K562 (cell line): ENCODE data around the gene CUX1. TPM values are rescaled to one million over a fixed set of nuclear protein-coding genes. Genes with fewer than 3 reads are reported as not detected.

ENCODE experiments used
- ATAC-seq: fragments of 200-7000 bp; cut with Tn5 transposase; 3 replicates; pipeline ENCODE4 v1.9.1; 2020; ENCODE audit warnings: moderate library complexity
- BruUV-seq: library from RNA; stranded (reverse); fragments of 400-500 nt; replicated peaks from 2 replicates; lab custom pipeline; 2021; lab: Mats Ljungman, UMichigan
- CTCF ChIA-PET: fragments of 300-600 bp; formaldehyde crosslinking; extraction: SDS; loops from one replicate; lab custom pipeline; 2021; ENCODE audit warnings: low intra/inter-chr PET ratio; lab: Yijun Ruan, JAX
- POLR2A ChIA-PET: fragments of 300-600, 350-650 bp; sonication (Branson Sonifier 250); formaldehyde crosslinking; extraction: SDS; loops from one replicate; lab custom pipeline; 2021; ENCODE audit warnings: antibody characterized with exemption, inconsistent platforms; lab: Yijun Ruan, JAX
- DNase-seq, 4 experiments: peaks; one replicate each; pipeline versions ENCODE4 v3.0.0 to v3.0.0-alpha.2; 2011 to 2018; ENCODE audit warnings: low spot score in 3 of 4, mixed read lengths in 3 of 4; ENCODE audit errors: extremely low read depth in 1 of 4
- FAIRE-seq: peaks from 2 replicates; lab custom pipeline; 2011; peaks lifted over from hg19 to GRCh38; lab: Jason Lieb, UNC
- H2AFZ ChIP-seq: 2 replicates; pipeline ENCODE4 v1.6.0; 2011; ENCODE audit warnings: low read depth, low read length, control low read depth, inconsistent platforms
- H3K27ac ChIP-seq: fragments of 200-600 bp; 3 replicates; pipeline ENCODE4 v1.8.0; 2011; ENCODE audit warnings: low read depth, mild to moderate bottlenecking, control low read depth, inconsistent platforms, low read length, moderate library complexity, mixed read lengths; ENCODE audit errors: extremely low read depth
- H3K27me3 ChIP-seq, 2 experiments: fragments of 300-600 bp in 1 of 2; 2 replicates in 1 of 2; 3 replicates in 1 of 2; pipeline versions ENCODE4 v1.6.0 to v1.8.0; 2011; ENCODE audit warnings: inconsistent platforms in 2 of 2, low read length in 2 of 2, mild to moderate bottlenecking in 1 of 2, mixed read lengths in 1 of 2, moderate library complexity in 1 of 2; ENCODE audit not compliant: control insufficient read depth in 2 of 2, insufficient read depth in 2 of 2
- H3K36me3 ChIP-seq: fragments of 300-600 bp; 3 replicates; pipeline ENCODE4 v1.8.0; 2011; ENCODE audit warnings: mild to moderate bottlenecking, low read length, inconsistent platforms; ENCODE audit not compliant: control insufficient read depth, insufficient read depth
- H3K4me1 ChIP-seq, 2 experiments: fragments of 200-600 bp in 1 of 2; replicated peaks in 1 of 2; 2 replicates in 1 of 2; 3 replicates in 1 of 2; pipeline versions ENCODE4 v1.5.1 to v1.8.0; 2011; ENCODE audit warnings: inconsistent platforms in 2 of 2, low read length in 2 of 2, mild to moderate bottlenecking in 1 of 2, mixed read lengths in 1 of 2, moderate library complexity in 1 of 2; ENCODE audit not compliant: control insufficient read depth in 2 of 2, insufficient read depth in 2 of 2
- H3K4me2 ChIP-seq: 2 replicates; pipeline ENCODE4 v1.6.1; 2011; ENCODE audit warnings: low read length, control low read depth, inconsistent platforms, mixed read lengths; ENCODE audit not compliant: insufficient read depth
- H3K4me3 ChIP-seq: fragments of 200-600 bp; sonication (generic), shearing (Covaris generic); 2 replicates; pipeline ENCODE4 v1.5.1; 2016; ENCODE audit warnings: control low read depth, inconsistent platforms
- H3K79me2 ChIP-seq: fragments of 200-600 bp; 3 replicates; pipeline ENCODE4 v1.8.0; 2011; ENCODE audit warnings: low read length, inconsistent platforms; ENCODE audit not compliant: control insufficient read depth, insufficient read depth
- H3K9ac ChIP-seq, 2 experiments: 2 replicates each; pipeline versions ENCODE4 v1.6.0 to v1.6.1; 2011; ENCODE audit warnings: low read depth in 2 of 2, low read length in 2 of 2, control low read depth in 1 of 2, inconsistent platforms in 1 of 2, mild to moderate bottlenecking in 1 of 2, mixed read lengths in 1 of 2; ENCODE audit not compliant: insufficient read depth in 1 of 2
- H3K9me1 ChIP-seq: one replicate; pipeline ENCODE4 v1.6.0; 2011; ENCODE audit warnings: inconsistent platforms, mild to moderate bottlenecking, low read length, moderate library complexity; ENCODE audit not compliant: control insufficient read depth, insufficient read depth
- H3K9me3 ChIP-seq: replicated peaks from 2 replicates; pipeline ENCODE4 v1.5.1; 2011; ENCODE audit warnings: low read depth, low read length, inconsistent platforms; ENCODE audit not compliant: control insufficient read depth, insufficient read depth
- H4K20me1 ChIP-seq: replicated peaks from 2 replicates; pipeline ENCODE4 v1.6.1; 2011; ENCODE audit warnings: low read length, inconsistent platforms, mixed read lengths; ENCODE audit not compliant: control insufficient read depth, insufficient read depth
- LARP7 ChIP-seq: fragments of 450-650 bp; IDR thresholded peaks from 2 replicates; pipeline ENCODE4 v1.6.1; 2016
- NKRF ChIP-seq: fragments of 450-650 bp; IDR thresholded peaks from 2 replicates; pipeline ENCODE4 v1.6.1; 2016; ENCODE audit warnings: borderline replicate concordance
- RFX5 ChIP-seq: IDR thresholded peaks from 2 replicates; pipeline ENCODE4 v1.6.1; 2011; ENCODE audit warnings: low read depth, mild to moderate bottlenecking, improper control_type of control experiment, low read length
- TRIM24 ChIP-seq, 2 experiments: fragments of 450-650 bp; IDR thresholded peaks; 2 replicates each; pipeline ENCODE4 v1.6.1; 2016
- WGBS: fragments of 100-300 bp; shearing (Covaris generic); methylation state at CpG from one replicate; pipeline ENCODE4 v1.1.6; 2016; ENCODE audit warnings: low coverage, mixed read lengths; ENCODE audit not compliant: insufficient coverage; ENCODE audit errors: missing lambda C conversion rate; 5-methylcytosine and 5-hydroxymethylcytosine counted together
- in situ Hi-C: fragments of 300-500 bp; cut with MboI; formaldehyde crosslinking; loops from 4 replicates; pipeline ENCODE4 v1.15.0; 2018; ENCODE audit warnings: inconsistent platforms, mixed read lengths
- intact Hi-C: fragments of 100-400 bp; cut with micrococcal nuclease; formaldehyde crosslinking; loops from 2 replicates; pipeline ENCODE4 v1.14.2; 2022
- polyA plus RNA-seq, 8 experiments: library from polyadenylated mRNA; depleted of rRNA in 4 of 8; stranded (reverse) in 5 of 8; unstranded in 3 of 8; fragments of >200 nt; fragmentation: Nextera tagmentation in 2 of 8; fragmentation: Illumina TruSeq in 1 of 8; extraction: Ambion mirVana in 2 of 8; extraction: Trizol in 1 of 8; gene quantifications; 2 replicates each; pipeline versions ENCODE4 v1.2.1 to v1.2.3, GENCODE V29; 2011 to 2014; ENCODE audit warnings: inconsistent platforms in 1 of 8, missing spikeins in 1 of 8
- total RNA-seq, 7 experiments: library from RNA; depleted of rRNA in 6 of 7; stranded (reverse); fragments of >200 nt in 6 of 7; fragmentation: Illumina TruSeq in 2 of 7; extraction: Trizol in 2 of 7; gene quantifications; 2 replicates each; pipeline versions ENCODE4 v1.2.1 to v1.2.3, GENCODE V29; 2011 to 2021; ENCODE audit warnings: low replicate concordance in 1 of 7

Gene CUX1
- total and polyA plus RNA-seq, 9 of the 15 experiments (the other 6 are each of a cell fraction or from before 2014, with no cell fraction given): 3.6 to 55.3 (median 25.2) TPM

DNA sequence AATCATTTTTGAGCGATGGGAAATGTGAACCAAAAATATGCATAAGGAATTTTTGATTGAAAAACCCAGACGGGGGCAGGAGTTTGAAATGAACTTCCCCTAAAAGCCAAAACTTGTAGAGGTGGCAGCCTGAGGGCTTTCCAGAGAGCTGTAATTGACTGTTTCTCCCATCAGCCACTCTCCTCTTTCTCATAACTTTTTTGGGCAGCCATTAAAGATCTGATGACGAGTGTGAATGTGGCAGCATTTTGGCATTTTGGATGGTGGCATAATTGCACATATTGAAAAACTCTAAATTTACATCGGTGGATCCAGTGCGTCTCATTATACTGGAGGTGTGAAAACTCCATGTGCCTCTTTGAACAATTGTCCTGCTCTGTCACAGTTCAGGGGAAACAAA is 159.0 kb downstream of the CUX1 start:
- Histone ChIP-seq H3K4me2 (no peak overlapping the region), H3K9me3 (no peaks in the 10 kb centered on the region), H3K4me1 (peaks cover 0 to 10% of the 10 kb centered on the region in 2 experiments; a peak in 1 of 5 replicates)
- no peak for TF ChIP-seq TRIM24 (IDR thresholded peaks at IDR 0.05)
- no peak for TF ChIP-seq LARP7
- TF ChIP-seq RFX5: no peak
- no peak for TF ChIP-seq NKRF
- TF ChIP-seq, all 486 proteins: peak for 0
- ATAC-seq (no peak), DNase-seq (no peak), FAIRE-seq (no peak)
- Histone ChIP-seq H3K27me3 (no peaks in the 10 kb centered on the region), H3K79me2 (0 out of 3 replicates have a peak, but pooled peaks cover 4% of the 10 kb centered on the region), H3K4me3 (no peak overlapping the region), H3K36me3 (no peaks in the 10 kb centered on the region), H3K27ac (no peak overlapping the region), H3K9ac (no peak overlapping the region), H3K9me1 (no peaks in the 10 kb centered on the region), H4K20me1 (no peaks in the 10 kb centered on the region), H2AFZ (no peak overlapping the region)
- ChIA-PET POLR2A (interaction anchor here (1.1 to 1.2 kb wide), 2 partner anchors 10 to 11 kb away, joined by 3 read pairs; no protein-coding TSS in a partner anchor), CTCF (interaction anchor here (0.6 kb wide), 1 partner anchor 234 kb away, joined by 3 read pairs; no protein-coding TSS in a partner anchor)
- no TSS peak for BruUV-seq
- in situ Hi-C loops (no loop called here), intact Hi-C loops (no loop called here)
- 78% methylated on average over 5 of the region's 5 CpGs for WGBS
